Stimulated activated CD4-positive, alpha-beta T cell treated with anti-CD3 and anti-CD28 coated beads, Interleukin-1b, Interleukin-23, amount 100 ng/mL, for 4 hours (primary cell): ENCODE data around the gene CCDC6.
"Not testable (repeated sequence)": the region's sequence is repeated elsewhere in the genome, so short reads cannot be mapped to it uniquely, and the experiment has no call there.

Experiments
- DNase-seq, 2 donors: peaks; one replicate each; pipeline ENCODE4 v3.0.0-alpha.2; 2020; ENCODE audit warnings: low read depth in 2 of 2

CCDC6 gene

GRCh38 chr10:59906417-59907202 lies at the start of gene CCDC6:
Gene CCDC6, minus strand, starts transcription at chr10:59906556. Its CDS starts 132 bp downstream, at chr10:59906424.
- DNase-seq: peak; percentile 89

DNA sequence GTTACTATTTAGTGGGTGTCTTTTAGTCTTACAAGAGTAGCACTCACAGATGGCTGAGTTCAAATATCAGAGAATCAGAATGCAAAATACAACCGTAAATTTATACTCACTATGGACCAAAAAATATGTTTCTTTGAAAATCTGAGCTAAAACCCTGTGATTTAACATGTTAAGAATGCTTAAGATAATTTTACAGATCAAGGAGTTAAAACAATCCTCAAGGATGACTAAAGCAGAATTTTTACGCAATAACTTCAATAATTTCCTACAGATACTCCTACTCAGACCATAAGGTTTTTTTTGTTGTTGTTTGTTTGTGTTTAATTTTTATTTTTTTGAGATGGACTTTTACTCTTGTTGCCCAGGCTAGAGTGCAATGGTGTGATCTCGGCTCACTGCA lies 47.9 kb upstream of the CCDC6 start:
- DNase-seq: no peak

- DNase-seq: not testable (repeated sequence)
Observed at GRCh38 chr10:59953711-59954110, 47.4 kb upstream of the CCDC6 start.

DNA sequence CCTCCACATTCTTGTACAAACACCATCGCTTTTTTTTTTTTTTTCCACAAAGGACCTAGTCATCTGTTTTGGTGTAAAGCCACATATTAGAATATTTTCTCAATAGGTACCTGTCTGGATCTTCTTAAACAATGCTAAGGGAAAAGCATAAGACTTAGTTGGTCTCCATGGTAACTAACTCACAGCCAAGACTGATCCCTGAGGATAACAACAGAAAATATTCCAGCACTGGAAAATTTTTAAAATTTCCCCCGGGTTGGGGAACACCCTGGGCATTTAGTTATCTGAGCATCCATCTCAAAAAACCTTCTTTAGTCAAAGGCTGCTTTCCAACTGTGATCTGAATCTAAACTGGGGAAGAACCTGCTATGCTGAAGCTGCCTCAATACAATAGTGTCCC lies 43.7 kb upstream of the CCDC6 start:
- DNase-seq: no peak

DNA sequence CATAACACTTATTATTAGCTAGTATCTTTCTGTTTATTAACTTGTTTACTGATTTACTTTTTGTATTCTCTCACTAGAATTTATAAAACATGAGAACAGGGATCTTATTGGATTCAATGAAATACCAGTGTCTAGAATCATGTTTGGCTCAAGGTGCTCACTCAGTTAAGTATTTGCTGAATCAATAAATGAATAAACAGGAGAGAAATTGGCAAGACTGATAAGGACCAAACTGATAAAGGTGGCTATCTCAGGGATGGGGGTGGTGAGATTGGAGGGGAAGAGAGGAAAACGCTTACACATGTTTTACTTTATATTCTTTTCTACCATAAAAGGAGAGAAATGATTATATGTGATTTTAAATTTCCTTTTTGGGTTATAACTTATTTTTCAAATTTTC lies 43.3 kb upstream of the CCDC6 start:
- DNase-seq: no peak

DNA sequence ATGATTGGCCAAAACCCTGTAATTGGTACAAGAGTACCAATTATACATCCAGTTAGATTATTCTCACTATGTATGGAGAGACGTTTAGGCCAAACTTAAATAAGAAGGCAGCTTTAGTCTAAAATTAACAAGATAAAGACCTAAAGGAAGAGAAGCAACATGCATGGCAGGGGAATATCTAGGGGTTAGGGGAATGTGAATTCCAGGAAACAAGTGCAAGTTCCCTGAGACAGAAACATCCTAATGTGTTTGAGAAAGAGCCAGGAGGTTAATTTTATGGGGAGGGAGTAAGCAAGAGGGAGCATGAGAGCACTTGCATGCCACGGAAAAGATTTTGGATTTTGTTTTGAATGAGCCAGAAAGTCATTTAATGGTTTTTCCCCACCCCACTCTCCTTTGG lies 39.6 kb upstream of the CCDC6 start:
- DNase-seq: no peak

DNA sequence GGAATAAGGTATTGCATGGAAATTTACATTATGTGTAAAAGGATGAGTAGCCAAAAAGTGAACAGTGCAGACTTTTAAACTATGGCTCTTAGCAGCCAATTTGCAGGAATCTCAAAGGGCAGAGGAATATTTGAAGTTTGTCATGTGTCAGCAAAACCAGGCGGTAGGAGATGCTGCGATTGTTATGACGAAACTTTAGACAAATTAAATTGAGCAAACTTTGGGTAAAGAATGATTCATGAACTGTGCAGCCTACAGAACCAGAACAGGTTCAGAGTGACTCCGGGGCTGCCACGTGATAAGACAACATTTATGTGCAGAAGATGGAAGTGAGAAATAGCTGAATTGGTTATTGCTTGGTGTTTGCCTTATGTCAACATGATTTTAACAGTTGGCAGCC lies 39.2 kb upstream of the CCDC6 start:
- DNase-seq: no peak

DNA sequence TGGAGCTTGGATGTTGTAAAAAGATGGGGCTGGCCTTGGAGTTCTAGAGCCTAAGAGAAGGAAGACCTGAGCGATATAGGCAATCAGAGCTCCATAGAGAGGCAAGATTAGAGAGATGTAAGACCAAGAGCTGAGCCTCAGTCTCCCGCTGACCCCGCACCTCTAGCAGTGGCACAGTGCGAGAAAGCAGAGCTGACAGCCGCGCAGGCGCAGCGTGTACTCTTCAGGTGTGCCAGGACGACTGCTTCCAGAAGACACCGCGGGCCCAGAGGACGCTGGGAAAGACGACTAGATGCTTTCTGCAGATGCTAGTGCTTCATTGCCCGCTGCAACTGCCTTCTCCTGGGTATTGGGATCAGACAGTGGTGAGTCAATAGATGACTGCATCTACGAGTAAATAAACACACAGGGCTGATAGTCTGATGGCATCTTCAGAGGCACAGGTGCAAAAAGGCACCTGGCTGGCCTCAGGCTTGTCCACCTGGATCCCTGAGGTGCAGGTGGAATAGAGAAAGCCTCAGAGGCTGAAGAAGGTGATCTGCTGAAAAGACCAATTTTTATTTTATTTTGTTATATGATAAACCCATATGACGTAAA lies 38.1 kb upstream of the CCDC6 start:
- DNase-seq: no peak

DNA sequence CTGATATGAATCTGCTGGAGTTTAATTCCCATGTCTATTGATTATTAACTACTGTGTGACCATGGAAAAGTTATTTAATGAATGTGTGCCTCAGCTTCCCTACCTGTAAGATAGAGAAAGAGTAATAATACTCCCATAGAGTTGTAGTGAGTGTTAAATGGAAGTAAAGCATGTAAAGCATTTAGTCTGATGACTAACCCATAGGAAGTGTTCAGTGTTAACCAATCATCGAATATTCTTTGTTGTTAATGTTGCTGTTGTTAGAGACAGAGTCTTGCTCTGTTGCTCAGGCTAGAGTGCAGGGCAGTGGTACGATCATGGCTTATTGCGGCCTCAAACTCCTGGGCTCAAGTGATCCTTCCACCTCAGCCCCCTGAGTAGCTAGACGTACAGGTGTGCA lies 36.2 kb upstream of the CCDC6 start:
- no peak for DNase-seq

- DNase-seq: no peak
Observed at GRCh38 chr10:59937720-59938119, 31.4 kb upstream of the CCDC6 start.

DNA sequence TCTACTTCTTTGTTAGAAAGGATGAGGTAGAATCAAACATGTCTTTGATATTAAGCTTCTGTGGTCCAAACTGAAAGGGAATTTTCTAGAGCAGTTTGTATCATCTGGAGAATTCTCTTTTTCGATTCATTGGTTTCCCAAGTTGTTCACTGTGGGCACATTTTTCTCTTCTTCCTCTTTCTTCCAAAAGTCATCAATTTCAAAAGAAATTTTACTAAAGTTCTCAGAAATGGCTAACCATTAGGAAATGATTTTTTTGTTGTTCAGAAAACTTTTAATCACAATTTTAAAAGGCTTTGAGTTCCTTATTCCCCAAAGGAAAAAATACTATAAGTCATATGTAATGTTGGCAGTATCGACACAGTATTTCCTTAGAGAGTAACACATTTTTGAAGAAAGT lies 28.3 kb upstream of the CCDC6 start:
- DNase-seq: no peak

GRCh38 chr10:59930788-59931521 lies 24.6 kb upstream of the CCDC6 start:
- DNase-seq: not testable (repeated sequence)

GRCh38 chr10:59926086-59926485 lies 19.7 kb upstream of the CCDC6 start:
- no peak for DNase-seq

- no peak for DNase-seq
Observed at GRCh38 chr10:59922907-59923306, 16.6 kb upstream of the CCDC6 start.

DNA sequence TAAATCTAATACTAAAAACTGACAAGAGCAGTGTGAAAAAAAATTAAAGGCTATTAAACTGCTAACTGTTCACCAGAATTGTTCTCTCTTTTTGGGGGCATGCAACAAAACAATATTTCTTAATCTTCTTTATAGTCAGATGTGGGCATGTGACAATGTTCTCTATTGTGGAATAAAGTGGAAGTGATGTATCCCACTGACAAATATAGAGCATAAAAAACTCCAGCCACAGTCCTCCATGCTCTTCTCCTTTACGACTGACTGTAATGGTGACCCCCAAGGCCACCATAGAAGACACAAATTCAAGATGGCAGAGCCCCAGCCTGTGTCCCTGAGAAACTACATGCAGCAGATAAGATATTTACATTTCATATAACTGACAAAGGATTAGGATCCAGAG lies 11.6 kb upstream of the CCDC6 start:
- no peak for DNase-seq

DNA sequence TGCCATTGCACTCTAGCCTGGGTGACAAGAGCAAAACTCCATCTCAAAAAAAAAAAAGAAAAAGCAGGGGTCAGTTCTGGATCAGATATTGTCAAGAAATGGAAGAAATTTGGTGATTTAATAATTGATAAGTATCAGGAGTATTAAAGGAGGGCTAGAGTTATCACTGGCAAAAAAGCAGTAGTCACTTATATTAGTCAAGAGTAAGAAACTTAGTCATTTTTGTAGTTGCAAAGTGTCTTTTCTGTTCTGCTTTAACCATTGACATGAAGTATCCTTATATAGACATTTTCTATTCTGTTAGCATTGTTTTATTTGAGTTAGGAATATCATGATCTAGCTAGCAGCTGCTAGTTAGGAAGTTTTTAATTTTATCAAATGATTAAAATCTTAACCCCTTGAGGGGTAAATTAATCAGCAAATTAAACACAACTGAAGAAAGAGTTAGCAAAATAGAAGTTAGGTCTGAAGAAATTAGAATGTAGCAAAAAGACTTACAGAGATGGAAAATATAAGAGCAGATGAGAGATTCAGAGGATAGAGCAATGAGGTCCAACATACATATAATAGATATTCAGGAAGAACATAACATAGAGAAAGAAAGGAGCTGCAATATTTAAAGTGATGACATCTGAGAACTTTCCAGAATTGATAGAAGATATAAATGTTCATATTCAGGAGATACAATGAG lies 7.3 kb upstream of the CCDC6 start:
- no peak for DNase-seq

DNA sequence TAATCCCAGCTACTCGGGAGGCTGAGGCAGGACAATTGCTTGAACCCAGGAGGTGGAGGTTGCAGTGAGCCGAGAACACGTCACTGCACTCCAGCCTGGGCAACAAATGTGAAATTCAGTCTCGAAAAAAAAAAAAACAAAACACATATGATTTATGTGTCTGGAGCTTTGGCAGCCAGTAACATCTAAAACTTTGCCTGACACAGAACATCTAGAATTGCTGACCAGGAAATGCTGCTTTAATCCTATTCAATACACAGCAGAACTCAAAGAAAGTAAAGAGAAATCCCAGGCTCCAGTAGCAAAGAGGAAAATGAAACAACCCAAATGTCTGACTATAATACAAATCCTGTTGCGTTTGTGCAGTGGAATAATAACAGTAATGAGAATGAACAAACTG lies 4.5 kb upstream of the CCDC6 start:
- no peak for DNase-seq

- DNase-seq: no peak
Observed at GRCh38 chr10:59909815-59910214, 3.5 kb upstream of the CCDC6 start.

DNA sequence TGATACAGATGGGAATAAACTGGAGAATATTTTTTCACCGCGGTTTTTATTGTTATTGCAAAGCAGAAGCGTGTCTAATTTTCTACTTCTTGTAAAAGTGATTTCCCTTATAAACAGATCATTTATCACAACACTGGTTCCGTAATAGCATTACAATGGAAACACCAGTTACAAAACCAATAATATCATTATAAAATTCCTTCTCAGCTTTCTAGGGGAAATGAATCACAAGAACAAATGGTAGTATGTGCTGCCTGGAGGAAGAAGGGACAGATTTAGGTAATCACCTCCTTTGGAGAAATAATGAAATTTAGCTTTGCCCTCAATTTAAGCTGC lies 2.4 kb upstream of the CCDC6 start:
- DNase-seq: no peak

GRCh38 chr10:59907918-59908807 lies 1.8 kb upstream of the CCDC6 start:
- peak in 1 of 2 donors; percentile 12 for DNase-seq

GRCh38 chr10:59907537-59907917 lies 1.2 kb upstream of the CCDC6 start:
- no peak for DNase-seq
